Suppressor macrophage treated with lipopolysaccharide for 1 hour (primary cell): Measurements from ENCODE around the gene UTP18.
"Not testable (repeated sequence)": the region's sequence is repeated elsewhere in the genome, so short reads cannot be mapped to it uniquely, and the experiment has no call there.

Experiments
- DNase-seq, 3 donors: peaks; one replicate each; pipeline ENCODE4 v3.0.0-alpha.2; 2020 to 2022

Gene UTP18

DNA sequence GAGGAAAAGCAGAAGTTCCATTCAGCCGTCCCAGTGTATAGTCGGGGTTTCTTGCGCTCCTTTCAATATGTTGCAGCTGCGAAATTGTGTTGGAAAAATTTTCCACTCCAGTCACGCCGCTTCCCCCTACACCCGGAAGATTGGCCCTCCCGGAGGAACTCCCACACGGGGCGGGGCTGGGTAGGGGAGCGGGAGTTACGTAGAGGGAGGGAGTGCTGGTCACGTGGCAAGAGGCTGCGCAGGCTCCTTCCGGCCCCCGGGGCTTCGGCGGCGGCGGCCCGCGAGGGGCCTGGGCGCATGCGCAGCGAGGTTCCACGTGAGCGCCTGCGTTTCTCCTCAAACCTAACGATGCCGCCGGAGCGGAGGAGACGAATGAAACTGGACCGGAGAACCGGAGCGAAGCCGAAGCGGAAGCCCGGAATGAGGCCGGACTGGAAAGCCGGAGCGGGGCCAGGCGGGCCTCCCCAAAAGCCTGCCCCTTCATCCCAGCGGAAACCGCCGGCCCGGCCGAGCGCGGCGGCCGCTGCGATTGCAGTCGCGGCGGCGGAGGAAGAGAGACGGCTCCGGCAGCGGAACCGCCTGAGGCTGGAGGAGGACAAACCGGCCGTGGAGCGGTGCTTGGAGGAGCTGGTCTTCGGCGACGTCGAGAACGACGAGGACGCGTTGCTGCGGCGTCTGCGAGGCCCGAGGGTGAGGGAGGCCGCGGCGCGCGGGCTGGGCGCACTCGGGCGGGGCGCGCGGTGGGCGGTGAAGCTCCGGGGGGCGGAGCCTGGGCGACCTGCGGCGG lies at the start of gene UTP18:
Gene UTP18, plus strand, starts transcription at position 310 of the 787 bp plus-strand sequence. Its CDS starts 39 bp downstream, at position 349.
- peak; percentile 98 to 100 (median 99) for DNase-seq

DNA sequence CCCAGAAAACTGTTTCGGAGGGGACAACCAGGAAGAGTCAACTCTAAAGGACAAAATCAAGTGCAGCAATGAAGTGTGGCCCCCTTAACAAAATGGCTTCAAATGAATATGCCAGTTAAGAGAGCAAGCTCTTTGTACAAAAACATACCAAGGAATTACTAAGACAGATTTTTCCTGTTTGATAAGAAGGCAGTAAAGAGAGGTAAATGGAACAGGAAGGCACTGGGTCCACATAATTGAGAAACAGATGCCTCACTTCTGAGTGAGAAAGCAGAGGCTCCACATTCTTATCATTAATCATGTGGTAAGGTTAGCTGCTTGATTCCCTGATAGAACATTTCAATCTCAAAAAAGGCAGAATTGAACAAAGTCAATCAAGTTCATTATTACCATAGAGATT lies 45.4 kb upstream of the UTP18 start:
- DNase-seq, result no peak

DNA sequence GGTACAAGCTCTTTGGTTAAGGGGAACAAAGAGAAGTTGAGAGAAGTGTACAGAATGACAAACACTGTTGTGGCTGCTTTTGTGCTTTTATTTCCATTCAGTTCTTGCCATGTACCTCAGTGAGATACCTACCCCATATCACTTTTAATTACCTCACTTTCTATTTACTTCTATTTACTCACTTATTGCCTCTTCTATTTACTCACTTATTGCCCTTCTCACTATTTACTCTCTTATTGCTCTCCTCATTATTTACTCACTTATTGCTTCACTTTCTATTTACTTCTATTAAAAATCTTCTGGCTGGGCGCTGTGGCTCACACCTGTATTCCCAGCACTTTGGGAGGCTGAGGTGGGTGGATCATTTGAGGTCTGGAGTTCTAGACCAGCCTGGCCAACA lies 42.4 kb upstream of the UTP18 start:
- no peak for DNase-seq

DNA sequence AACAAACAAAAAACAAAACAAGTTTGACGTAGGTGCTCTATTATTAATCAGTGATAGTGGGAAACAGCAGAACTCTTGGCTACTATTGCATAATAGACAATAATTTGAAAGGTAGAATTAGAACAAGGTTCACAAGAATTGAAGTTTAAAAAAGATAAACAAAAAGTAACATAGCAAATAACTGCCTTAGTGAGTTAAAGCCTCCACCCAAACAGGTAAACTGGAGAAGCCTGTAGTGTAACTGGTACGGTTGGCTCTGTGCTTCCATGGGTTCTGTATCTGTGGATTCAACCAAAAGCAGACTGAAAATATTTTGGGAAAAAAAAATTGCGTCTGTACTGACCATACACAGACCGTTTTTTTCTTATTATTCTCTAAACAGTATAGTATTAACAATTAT lies 39.0 kb upstream of the UTP18 start:
- no peak for DNase-seq

DNA sequence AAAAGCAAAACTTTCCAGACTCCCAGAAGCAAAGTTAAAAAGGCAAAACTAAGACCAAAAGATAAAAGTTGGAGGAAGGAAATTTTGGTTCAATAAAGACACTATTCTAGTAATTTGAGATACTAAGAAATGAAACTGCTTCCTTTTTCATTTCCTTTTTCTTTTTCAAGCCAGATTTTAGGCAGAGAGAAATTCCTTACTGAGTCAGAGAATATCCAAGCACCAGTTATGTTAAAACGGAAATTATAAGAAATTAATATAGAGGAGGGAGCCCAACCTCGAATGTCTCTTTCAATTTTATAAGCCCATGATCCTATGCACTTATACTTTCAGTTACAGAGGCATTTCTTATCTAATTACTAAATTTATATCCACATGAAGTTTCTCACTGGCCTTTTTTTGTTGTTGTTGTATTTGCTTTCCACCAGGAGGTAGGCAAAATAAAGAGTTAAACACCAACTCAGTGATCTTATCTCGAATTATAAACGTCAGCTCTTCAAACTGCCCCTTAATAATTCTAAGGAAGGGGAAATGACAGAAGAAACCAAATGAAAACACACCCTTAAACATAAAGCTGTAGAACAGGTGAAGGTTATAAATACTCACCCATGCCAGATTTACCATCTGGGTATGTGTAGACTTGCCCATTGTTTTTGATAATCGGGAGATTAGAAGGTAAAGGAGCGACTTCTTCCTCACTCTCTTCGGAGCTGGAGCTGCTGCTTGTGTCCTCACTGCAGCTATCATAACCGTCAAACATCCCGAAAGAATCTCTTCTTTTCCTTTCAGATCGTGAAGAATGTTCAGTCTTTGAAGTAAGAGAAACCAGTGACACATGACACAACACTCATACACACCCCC lies 35.7 kb upstream of the UTP18 start:
- DNase-seq, result peak; percentile 21 to 76 (median 63)

DNA sequence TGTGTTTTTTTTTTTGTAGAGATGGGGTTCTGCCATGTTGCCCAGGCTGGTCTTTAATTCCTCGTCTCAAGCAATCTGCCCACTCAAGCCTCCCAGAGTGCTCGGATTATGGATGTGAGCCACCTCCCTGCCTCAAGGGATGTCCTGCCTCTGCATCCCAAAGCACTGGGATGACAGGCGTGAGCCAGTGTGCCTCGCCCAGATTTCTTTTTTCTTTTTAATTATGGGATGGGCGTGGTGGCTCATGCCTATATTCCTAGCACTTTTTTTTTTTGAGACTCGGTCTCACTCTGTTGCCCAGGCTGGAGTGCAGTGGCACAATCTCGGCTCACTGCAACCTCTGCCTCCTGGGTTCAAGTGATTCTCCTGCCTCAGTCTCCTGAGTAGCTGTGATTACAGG lies 34.8 kb upstream of the UTP18 start:
- DNase-seq, result not testable (repeated sequence)

GRCh38 chr17:51228161-51228560 lies 32.2 kb upstream of the UTP18 start:
- DNase-seq, result peak; percentile 20 to 37 (median 20)

DNA sequence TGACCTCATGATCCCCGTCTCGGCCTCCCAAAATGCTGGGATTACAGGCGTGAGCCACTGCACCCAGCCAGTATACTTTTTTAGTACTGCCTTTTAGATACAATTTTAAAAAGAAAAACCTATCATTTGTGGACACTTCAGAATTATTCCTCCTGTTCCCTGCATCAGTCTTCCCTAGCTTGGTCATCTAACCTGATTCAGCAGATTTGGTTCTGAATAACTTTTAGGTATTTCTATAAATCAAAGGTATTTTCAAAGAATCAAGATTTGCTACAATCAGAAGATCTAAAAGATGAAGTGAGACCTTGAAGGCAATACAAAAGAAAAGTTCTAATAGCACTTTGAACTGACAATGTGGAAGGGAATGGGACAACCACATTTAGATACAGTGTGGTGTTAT lies 30.5 kb upstream of the UTP18 start:
- no peak for DNase-seq

DNA sequence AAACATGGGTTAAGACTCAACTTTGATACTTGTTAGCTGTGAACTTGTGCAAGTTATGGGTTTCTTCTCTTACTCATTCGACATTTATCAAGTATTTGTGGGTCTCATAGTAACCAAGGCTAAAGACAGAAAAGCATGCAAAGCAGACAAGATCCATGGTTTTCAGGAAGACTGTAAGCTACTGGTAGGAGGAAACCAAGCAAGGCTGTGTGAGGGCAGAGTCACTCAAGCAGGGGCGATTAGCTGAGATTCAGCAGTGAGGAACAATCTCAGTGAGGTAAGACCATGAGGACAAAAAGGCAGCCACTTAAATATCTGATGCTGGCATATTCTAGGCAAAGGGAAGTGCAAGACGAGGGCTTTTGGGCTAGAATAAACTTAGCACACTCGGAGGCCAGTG lies 30.0 kb upstream of the UTP18 start:
- peak; percentile 9 to 27 (median 19) for DNase-seq

- DNase-seq, result peak; percentile 54 to 65 (median 55)
These were observed 28.3 kb upstream of the UTP18 start for GRCh38 chr17:51231999-51232398.

DNA sequence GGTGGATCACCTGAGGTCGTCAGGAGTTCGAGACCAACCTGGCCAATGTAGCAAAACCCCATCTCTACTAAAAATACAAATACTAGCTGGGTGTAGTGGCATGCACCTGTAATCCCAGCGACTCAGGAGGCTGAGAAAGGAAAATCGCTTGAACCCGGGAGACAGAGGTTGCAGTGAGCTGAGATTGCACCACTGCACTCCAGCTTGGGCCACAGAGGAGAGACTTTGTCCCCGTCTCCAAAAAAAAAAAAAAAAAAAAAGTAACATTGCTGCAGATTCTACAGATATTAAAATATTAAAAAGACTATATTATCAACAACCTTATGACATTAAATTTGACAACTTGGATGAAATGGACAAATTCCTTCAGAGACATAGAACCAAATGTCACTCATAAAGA lies 26.2 kb upstream of the UTP18 start:
- no peak for DNase-seq

DNA sequence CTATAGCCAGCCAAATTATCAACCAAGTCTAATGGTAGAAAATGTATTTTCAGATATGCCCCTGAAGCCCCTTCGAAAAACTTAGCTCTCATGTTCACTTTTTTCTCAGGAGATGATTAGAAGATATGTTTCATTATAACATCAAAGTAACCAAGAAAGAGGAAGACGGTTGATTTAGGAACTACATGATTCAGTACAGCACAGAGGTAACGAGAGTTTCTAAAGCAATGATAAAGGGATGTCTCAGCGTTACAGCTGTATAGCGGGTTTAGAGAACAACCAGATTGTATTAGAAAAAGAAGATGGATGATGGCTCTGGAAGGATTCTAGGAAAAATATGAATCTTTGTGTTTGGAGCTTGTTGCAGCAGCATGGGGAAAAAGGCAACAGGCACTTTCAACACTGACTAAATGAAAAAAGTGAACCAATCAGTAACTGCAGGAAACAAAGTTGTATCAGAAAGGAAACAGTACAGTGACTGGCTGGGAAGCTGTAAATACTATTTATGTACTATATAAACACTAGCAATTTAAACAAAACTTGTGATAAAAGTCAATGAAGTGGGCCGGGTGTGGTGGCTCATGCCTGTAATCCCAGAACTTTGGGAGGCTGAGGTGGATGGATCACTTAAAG lies 22.0 kb upstream of the UTP18 start:
- DNase-seq, result peak; percentile 19 to 46 (median 43)

- no peak for DNase-seq
These were observed 20.1 kb upstream of the UTP18 start for GRCh38 chr17:51240275-51240674.

GRCh38 chr17:51244041-51244440 lies 16.3 kb upstream of the UTP18 start:
- no peak for DNase-seq

- DNase-seq, result no peak
These were observed 14.8 kb upstream of the UTP18 start for GRCh38 chr17:51245535-51245934.

- peak in 1 of 3 donors; percentile 15 for DNase-seq
These were observed 10.0 kb upstream of the UTP18 start for GRCh38 chr17:51250314-51250840.

DNA sequence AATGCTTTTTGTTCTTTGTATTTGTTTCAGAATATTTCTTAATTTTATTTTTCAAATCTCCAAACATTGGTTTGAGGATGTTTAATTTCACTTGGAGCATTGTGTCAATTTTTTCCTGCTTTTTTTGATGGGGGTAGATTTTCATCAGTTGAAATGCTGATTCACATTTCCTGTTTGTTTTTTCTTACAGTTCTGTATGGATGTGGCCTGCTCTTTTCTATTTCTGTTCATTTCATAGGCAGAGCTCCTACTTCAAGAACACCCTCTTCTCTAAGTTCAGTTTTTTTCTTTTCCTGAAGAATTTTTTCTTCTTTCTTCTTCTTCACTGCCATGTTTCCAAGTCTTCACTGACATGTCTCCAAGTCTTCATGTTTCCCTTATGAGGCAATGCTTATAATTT lies 9.3 kb upstream of the UTP18 start:
- DNase-seq, result no peak

DNA sequence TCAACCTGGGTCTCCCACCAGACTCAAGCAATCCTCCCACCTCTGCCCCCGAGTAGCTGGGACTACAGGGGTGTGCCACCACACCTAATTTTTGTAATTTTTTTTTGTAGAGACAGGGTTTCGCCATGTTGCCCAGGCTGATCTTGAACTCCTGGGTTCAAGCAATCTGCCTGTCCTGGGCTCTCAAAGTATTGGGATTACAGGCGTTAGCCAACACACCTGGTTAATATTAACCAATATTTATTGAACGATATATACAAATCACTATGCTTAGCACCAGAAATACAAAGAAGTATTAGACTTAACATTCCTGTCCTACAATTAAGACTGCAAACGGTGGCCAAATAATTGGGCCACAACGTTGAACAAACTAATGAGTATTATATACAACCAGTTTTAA lies 4.7 kb upstream of the UTP18 start:
- DNase-seq, result no peak

DNA sequence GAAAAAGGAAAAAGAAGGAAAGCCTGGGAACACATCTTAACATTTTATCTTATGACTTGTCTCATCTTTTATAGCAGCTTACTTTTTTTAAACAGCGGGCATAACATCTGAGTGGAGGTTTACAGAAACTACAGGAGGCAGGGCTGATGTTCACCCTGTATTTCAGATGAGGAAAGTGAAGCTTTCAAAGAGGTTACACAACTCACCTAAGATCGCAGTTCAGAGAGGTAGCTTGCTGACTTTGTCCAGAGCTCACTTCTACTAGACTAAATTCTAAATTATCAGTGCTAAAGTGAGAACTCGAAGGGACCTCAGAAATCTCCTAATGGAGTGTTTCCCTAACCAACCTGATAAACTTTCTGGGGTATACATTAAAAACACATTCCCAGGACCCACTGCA lies 4.2 kb upstream of the UTP18 start:
- DNase-seq, result no peak

DNA sequence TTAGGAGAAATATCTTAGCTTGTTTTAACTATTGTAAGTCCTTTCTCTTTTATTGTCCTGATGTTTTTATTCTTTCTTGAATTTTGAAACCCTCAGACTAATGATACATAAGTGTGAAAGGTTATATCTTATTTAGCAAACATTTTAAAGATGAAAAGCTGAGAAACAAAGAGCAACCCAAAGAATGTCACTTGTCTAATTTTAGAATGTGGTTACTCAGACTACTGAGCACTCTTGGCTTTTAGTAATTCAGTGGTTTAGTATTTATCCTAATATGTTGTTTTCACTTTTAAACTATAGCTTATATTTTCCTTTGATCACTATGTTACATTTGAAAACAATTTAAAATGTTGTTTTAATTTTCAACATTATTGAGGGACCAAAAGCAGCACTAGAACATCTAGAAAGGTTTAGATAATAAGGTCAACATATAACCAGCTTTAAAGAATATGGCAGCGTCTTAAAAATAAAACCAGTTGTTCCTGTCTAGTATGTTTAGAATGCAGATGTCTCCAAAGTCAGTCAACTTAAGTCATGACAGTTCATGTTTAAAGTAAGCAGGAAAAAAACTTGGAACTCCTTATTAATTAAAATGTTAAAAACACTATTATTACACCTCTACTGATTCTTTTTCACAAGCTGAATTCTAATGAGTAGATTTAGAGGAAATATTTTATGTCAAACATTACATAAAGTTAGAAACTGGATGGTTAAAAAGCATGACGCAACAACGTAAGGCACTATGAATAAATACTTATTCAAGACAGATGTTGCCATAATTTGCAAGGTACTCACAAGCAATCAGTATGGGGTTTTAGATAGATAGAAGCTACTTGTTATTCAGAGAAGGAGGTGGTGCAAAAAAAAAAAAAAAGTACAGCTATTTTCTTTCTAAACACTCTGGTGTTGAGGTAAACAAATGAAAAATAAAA lies 2.9 kb upstream of the UTP18 start:
- DNase-seq, result no peak

GRCh38 chr17:51258756-51259563 lies 1.4 kb upstream of the UTP18 start:
- DNase-seq, result peak; percentile 62 to 71 (median 66)
